ENCODE measurements around the gene HELB.

DNA sequence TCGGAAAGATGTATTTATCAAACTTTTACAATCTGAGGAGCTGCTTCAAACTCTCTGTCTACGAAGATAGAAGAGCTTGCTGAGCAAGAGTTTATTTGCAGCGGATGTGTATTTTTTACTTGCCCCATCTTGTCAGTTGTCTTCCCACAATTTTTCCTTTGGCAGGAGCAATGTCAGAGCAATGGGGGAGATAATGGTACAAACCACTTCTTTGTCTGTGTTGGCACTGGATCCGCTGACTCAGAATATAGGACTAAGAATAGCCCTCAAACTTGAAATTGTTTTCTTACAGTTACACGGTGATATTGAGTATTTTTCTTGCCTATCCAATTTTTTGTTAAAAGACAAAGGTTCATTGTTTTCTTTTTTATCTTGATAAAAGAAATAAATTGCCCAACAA, 27.6 kb downstream of the HELB start:
- TF ChIP-seq POLR2A (IDR thresholded peaks at IDR 0.05; ENCODE audit: low read depth, low read length) (no peak), POLR2AphosphoS5 (IDR thresholded peaks at IDR 0.05; ENCODE audit: low read depth, low read length) (no peak), TAF1 (IDR thresholded peaks at IDR 0.05; ENCODE audit: low read depth, low read length) (no peak), SPI1 (IDR thresholded peaks at IDR 0.05; ENCODE audit: low read depth, low read length) (no peak), POU2F2 (IDR thresholded peaks at IDR 0.05; ENCODE audit: low read depth, low read length) (no peak)

Measured in GM12891 (cell line).